ENCODE data around the gene KCNK5. TPM values are rescaled to one million over a fixed set of nuclear protein-coding genes. Genes with fewer than 3 reads are reported as not detected.

The KCNK5 gene
- total and polyA plus RNA-seq, 9 of the 15 experiments (the other 6 are each of a cell fraction or from before 2014, with no cell fraction given) = 1.5 to 45.8 (median 25.8) TPM

- TF ChIP-seq ETV5 (CRISPR knock-in tag; IDR thresholded peaks at IDR 0.05; ENCODE audit: low read depth) (peak; percentile 70; the same call in 1 of the 2 replicates), UBTF (IDR thresholded peaks at IDR 0.05; ENCODE audit: borderline replicate concordance in 1 of 2, low read depth in 2 of 2, low read length in 2 of 2) (0 out of 4 replicates have a peak, but pooled peaks of 1 of the 2 experiments have one; percentile 44), ZNF316 (IDR thresholded peaks at IDR 0.05) (peak; percentile 83), ILK (tag; IDR thresholded peaks at IDR 0.05; ENCODE audit: borderline replicate concordance, low read depth) (no peak), ZNF609 (CRISPR knock-in tag; IDR thresholded peaks at IDR 0.05; ENCODE audit: borderline replicate concordance) (no peak), FOXA3 (CRISPR knock-in tag; conservative IDR thresholded peaks at IDR 0.05 in 1 of 2, IDR thresholded peaks at IDR 0.05 in 1 of 2) (no peak), ZNF644 (tag; IDR thresholded peaks at IDR 0.05; ENCODE audit: low read depth) (no peak), ZNF639 (CRISPR knock-in tag; conservative IDR thresholded peaks at IDR 0.05 in 1 of 2, IDR thresholded peaks at IDR 0.05 in 1 of 2) (peak in 1 of 2 experiments; percentile 86; a peak in 2 of 4 replicates), DPF2 (IDR thresholded peaks at IDR 0.05) (peak; percentile 94), E2F3 (CRISPR knock-in tag; IDR thresholded peaks at IDR 0.05) (peak; percentile 84), ZNF695 (CRISPR knock-in tag; IDR thresholded peaks at IDR 0.05) (no peak), TRIM28 (IDR thresholded peaks at IDR 0.05) (no peak), ATF1 (CRISPR knock-in tag; IDR thresholded peaks at IDR 0.05) (no peak), ATF1 (tag; IDR thresholded peaks at IDR 0.05) (peak; percentile 37; the same call in 1 of the 2 replicates), HDAC8 (tag; IDR thresholded peaks at IDR 0.05) (0 out of 2 replicates have a peak, but pooled peaks have one; percentile 32), KLF10 (CRISPR knock-in tag; IDR thresholded peaks at IDR 0.05) (peak; percentile 36; the same call in 1 of the 2 replicates), PTRF (tag; IDR thresholded peaks at IDR 0.05) (0 out of 2 replicates have a peak, but pooled peaks have one; percentile 44), GATAD2A (IDR thresholded peaks at IDR 0.05) (0 out of 2 replicates have a peak, but pooled peaks have one; percentile 74)
- TF ChIP-seq, protein P1, sequence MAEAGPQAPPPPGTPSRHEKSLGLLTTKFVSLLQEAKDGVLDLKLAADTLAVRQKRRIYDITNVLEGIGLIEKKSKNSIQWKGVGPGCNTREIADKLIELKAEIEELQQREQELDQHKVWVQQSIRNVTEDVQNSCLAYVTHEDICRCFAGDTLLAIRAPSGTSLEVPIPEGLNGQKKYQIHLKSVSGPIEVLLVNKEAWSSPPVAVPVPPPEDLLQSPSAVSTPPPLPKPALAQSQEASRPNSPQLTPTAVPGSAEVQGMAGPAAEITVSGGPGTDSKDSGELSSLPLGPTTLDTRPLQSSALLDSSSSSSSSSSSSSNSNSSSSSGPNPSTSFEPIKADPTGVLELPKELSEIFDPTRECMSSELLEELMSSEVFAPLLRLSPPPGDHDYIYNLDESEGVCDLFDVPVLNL (CRISPR knock-in tag; IDR thresholded peaks at IDR 0.05; ENCODE audit: low read depth) = 0 out of 2 replicates have a peak, but pooled peaks have one; percentile 42
These were observed 3.3 kb downstream of the KCNK5 start (continued) for GRCh38 chr6:39225946-39226437.
